Caki2 (cell line): ENCODE results near the gene CLC. TPM values are rescaled to one million over a fixed set of nuclear protein-coding genes. Genes with fewer than 3 reads are reported as not detected.
"Not testable (repeated sequence)": the region's sequence is repeated elsewhere in the genome, so short reads cannot be mapped to it uniquely, and the experiment has no call there.

ENCODE experiments used
- DNase-seq: peaks from one replicate; pipeline ENCODE4 v3.0.0-alpha.2; 2015; ENCODE audit warnings: low read depth
- in situ Hi-C: cut with HindIII; loops from 2 replicates; pipeline ENCODE4 v1.10.0; 2016; ENCODE audit warnings: low sequenced_read_pairs, low pct_unique_long_range_greater_than_20kb, mixed read lengths
- total RNA-seq: library from RNA; depleted of rRNA; stranded (reverse); fragments of >200 nt; shearing (Covaris generic); gene quantifications from 2 replicates; pipeline ENCODE4 v1.2.3, GENCODE V29; 2014; ENCODE audit warnings: low replicate concordance

The CLC gene
- total RNA-seq, 1 experiment from 2014 or later, result not detected

GRCh38 chr19:39736088-39736487 is 1.7 kb downstream of the CLC start:
- no peak for DNase-seq
- in situ Hi-C loops, result no loop called here

GRCh38 chr19:39735688-39736087 is 2.1 kb downstream of the CLC start:
- in situ Hi-C loops, result no loop called here
- no peak for DNase-seq

- in situ Hi-C loops, result no loop called here
These were observed 4.0 kb downstream of the CLC start for GRCh38 chr19:39733841-39734240.

GRCh38 chr19:39731685-39732084 is 6.1 kb downstream of the CLC start:
- in situ Hi-C loops, result no loop called here
- no peak for DNase-seq

More at GRCh38 chr19:39733841-39734240, 4.0 kb downstream of the CLC start:
- no peak for DNase-seq

- DNase-seq, result no peak
- in situ Hi-C loops, result no loop called here
These were observed 8.2 kb downstream of the CLC start for GRCh38 chr19:39729594-39729993.

- DNase-seq, result no peak
- in situ Hi-C loops, result no loop called here
These were observed 9.8 kb downstream of the CLC start for GRCh38 chr19:39728040-39728439.

GRCh38 chr19:39727070-39727800 is 10.6 kb downstream of the CLC start:
- in situ Hi-C loops, result no loop called here
- no peak for DNase-seq

GRCh38 chr19:39725995-39726394 is 11.8 kb downstream of the CLC start:
- DNase-seq, result no peak
- in situ Hi-C loops, result no loop called here

- DNase-seq, in situ Hi-C loops: not testable (repeated sequence)
These were observed 17.7 kb downstream of the CLC start for GRCh38 chr19:39720144-39720543.

GRCh38 chr19:39710333-39710890 is 27.4 kb downstream of the CLC start:
- in situ Hi-C loops, result no loop called here
- no peak for DNase-seq

- in situ Hi-C loops, result no loop called here
- DNase-seq, result no peak
These were observed 28.6 kb downstream of the CLC start for GRCh38 chr19:39709026-39709872.

GRCh38 chr19:39708594-39708993 is 29.2 kb downstream of the CLC start:
- DNase-seq, result no peak
- in situ Hi-C loops, result no loop called here

GRCh38 chr19:39705578-39706188 is 32.1 kb downstream of the CLC start:
- DNase-seq, result no peak
- in situ Hi-C loops, result no loop called here

- no peak for DNase-seq
- in situ Hi-C loops, result no loop called here
These were observed 33.4 kb downstream of the CLC start, which contains the start of gene LGALS14 for GRCh38 chr19:39704181-39705044. LGALS14 (plus strand) TSS chr19:39704481; CDS start chr19:39704529, 48 bp downstream.

GRCh38 chr19:39701291-39701690 is 36.5 kb downstream of the CLC start:
- DNase-seq, result no peak
- in situ Hi-C loops, result no loop called here

- no peak for DNase-seq
- in situ Hi-C loops, result no loop called here
These were observed 39.3 kb downstream of the CLC start for GRCh38 chr19:39698535-39698934.

- DNase-seq, result no peak
- in situ Hi-C loops, result no loop called here
These were observed 41.4 kb downstream of the CLC start for GRCh38 chr19:39696387-39696786.

GRCh38 chr19:39695759-39696158 is 42.1 kb downstream of the CLC start:
- DNase-seq, result no peak
- in situ Hi-C loops, result no loop called here
